ENCODE results near the gene TNFSF8. TPM values are rescaled to one million over a fixed set of nuclear protein-coding genes. Genes with fewer than 3 reads are reported as not detected.

Gene TNFSF8
- total RNA-seq, 1 donor from 2014 or later: 0.63 TPM

DNA sequence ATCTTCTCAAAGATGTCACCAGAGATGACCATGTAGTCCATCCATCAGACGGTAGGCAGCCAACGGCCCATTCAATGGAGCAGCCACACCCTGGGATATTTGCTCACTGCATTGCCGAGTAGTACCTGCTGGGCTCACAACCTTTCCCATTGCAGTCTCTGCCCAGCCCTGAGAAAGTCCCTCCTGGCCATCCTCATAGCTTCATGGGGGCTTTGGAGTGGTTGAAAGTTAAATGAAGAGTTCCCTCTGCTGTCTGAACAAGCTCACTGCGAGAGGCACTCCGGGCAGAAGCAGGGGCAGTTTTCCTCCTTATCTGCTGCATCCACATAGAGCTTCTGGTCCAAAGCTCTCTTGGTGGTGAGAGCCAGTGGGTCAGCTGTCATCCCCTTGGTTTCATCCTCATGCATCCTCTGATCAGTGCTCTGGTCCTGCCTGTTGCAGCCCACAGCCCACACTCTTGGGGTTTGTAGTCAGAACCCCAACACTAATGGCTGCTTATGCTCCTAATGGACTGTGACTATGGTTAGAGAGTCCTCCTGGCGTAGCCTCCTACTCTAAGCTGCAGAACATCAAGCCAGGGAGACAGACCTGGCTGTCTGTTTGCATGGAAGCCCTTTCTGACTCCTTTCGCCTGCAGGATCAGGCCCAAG lies 23.3 kb downstream of the TNFSF8 start:
- no peaks in the 10 kb centered on the region for H3K9me3 ChIP-seq (replicated peaks)
- intact Hi-C loops (cut with micrococcal nuclease): loop anchor here (10.0 kb wide), 1 partner anchor 232 kb away; no protein-coding TSS in a partner anchor
- no peak for DNase-seq
- peaks cover 56% of the 10 kb centered on the region for H3K27me3 ChIP-seq (ENCODE audit: low read depth)
- H3K27ac ChIP-seq (replicated peaks): no peak overlapping the region
- no peak overlapping the region for H3K4me3 ChIP-seq
- H3K4me1 ChIP-seq: no peaks in the 10 kb centered on the region
- TF ChIP-seq, protein P1, sequence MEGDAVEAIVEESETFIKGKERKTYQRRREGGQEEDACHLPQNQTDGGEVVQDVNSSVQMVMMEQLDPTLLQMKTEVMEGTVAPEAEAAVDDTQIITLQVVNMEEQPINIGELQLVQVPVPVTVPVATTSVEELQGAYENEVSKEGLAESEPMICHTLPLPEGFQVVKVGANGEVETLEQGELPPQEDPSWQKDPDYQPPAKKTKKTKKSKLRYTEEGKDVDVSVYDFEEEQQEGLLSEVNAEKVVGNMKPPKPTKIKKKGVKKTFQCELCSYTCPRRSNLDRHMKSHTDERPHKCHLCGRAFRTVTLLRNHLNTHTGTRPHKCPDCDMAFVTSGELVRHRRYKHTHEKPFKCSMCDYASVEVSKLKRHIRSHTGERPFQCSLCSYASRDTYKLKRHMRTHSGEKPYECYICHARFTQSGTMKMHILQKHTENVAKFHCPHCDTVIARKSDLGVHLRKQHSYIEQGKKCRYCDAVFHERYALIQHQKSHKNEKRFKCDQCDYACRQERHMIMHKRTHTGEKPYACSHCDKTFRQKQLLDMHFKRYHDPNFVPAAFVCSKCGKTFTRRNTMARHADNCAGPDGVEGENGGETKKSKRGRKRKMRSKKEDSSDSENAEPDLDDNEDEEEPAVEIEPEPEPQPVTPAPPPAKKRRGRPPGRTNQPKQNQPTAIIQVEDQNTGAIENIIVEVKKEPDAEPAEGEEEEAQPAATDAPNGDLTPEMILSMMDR (IDR thresholded peaks at IDR 0.05; ENCODE audit: borderline replicate concordance): peak; percentile 41
- H3K36me3 ChIP-seq: no peaks in the 10 kb centered on the region

DNA sequence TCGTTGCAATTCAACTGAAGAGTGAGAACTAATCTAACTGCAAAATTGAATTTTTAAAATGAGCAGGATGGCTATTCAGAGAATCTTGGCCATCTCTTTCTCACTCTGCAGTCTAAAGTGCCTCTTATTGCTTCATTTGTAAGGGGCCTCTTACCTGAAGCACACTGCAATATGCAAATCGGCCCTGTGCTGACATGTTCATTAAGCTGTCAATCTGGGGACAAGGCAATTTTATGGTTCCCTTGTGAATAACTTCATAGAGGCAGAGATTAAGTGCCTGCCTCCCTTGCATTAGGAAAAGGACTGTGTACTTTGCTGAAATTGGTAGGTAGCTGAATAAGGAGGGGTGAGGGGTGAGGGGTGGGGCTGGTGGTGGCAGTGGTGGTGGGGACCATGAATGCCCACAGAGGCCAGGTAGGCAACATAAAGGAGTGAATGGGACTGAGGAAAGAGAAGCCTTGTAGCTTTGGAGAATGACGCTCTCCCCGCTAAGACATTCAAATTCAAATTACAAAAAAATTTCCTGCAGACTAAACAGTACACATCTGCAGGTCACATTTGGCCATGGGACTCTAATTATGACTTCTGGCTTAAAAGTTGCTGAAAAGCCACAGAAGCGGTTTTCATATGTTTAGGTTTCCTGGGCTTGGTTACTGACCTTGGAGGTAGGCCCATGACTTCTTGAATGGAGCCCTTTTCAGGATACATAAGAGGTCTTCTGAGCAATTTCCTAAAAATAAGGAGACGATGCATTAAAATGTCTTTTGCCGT lies 25.0 kb downstream of the TNFSF8 start:
- H3K4me1 ChIP-seq: no peaks in the 10 kb centered on the region
- no peak overlapping the region for H3K27ac ChIP-seq (replicated peaks)
- TF ChIP-seq, protein P1 (IDR thresholded peaks at IDR 0.05; ENCODE audit: borderline replicate concordance): no peak
- no peak for DNase-seq
- H3K36me3 ChIP-seq: no peaks in the 10 kb centered on the region
- no peaks in the 10 kb centered on the region for H3K9me3 ChIP-seq (replicated peaks)
- intact Hi-C loops (cut with micrococcal nuclease): loop anchor here (10.0 kb wide), 1 partner anchor 231 kb away; no protein-coding TSS in a partner anchor
- no peak overlapping the region for H3K4me3 ChIP-seq
- H3K27me3 ChIP-seq (ENCODE audit: low read depth): peaks cover 66% of the 10 kb centered on the region

DNA sequence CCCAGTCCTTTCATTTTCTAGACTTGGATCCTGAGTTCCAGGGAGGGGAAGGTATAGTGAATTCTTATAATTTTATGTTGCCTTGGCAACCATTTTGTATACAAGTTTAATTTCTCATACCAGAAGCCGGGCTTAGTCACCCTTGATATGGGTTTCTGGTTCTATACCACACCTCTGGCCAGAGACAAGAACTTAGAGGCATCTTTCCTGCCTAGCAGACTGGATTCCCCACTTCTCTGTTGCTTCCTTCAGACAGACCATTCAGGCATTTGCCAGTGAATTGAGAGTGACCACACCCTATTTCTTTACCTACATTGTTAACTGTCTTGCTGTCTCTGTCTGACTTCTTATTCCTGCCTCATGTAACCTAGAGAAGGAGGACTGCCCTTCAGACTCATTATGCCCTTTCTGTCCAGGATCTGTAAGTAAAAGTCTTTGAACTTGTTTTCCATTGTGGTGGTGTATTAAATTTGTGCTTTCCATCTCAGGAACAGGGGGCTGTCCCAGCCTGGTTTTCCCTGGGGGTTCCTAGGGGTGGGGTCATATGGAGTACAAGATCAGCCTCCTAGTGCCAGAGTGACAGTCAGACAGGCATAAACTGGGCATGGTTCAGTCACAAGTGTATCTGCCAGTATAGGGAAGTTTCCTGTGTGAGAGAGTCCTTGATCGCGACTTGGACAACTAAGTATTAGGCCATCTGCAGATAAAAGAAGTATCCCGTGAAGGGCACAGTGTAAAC lies 27.4 kb downstream of the TNFSF8 start:
- intact Hi-C loops (cut with micrococcal nuclease): loop anchor here (10.0 kb wide), 1 partner anchor 228 kb away; no protein-coding TSS in a partner anchor
- Histone ChIP-seq H3K4me1 (no peaks in the 10 kb centered on the region), H3K27ac (replicated peaks) (no peak overlapping the region), H3K36me3 (no peaks in the 10 kb centered on the region), H3K4me3 (no peak overlapping the region), H3K9me3 (replicated peaks) (no peaks in the 10 kb centered on the region), H3K27me3 (ENCODE audit: low read depth) (peaks cover 65% of the 10 kb centered on the region)
- TF ChIP-seq, protein P1 (IDR thresholded peaks at IDR 0.05; ENCODE audit: borderline replicate concordance): no peak
- no peak for DNase-seq

DNA sequence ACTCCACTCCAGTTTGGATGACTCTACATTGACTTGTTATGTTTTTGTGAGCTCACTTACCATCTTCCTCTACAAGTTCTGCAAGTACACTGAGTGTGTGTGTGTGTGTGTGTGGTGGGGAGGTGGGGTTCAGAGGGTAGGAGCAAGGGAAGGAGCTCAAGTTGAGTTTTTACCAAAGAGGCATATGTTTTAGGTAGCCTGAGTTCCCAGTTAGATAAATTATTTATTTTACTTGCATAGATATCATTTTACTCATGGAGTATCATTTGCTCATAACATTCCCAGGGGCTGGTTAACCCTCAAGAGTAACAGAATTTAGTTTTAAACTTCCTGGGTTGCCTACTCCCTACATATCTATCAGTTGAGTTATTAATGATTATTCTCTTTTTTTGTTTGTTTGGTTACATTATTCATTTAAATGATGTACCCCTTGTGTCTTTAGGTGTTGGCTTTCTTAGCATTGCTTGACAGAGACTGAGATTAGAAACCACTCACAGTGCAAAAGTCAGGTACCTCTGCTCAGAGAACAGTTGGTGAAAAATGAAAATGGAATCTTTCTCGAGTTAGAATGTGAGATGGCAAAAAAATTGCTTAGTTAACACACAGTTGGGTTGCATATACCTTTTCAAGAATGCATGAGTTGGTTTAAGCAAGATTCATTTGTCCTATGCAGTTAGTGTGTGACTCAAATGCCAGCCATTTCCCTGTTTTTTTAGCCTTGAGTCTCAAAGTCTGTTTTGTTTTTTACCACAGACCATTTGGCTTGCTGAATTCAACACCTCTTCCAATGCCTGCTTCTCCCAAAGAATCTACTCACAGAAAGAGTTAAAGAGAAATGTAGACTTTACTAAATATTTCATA lies 29.2 kb downstream of the TNFSF8 start:
- Histone ChIP-seq H3K27me3 (ENCODE audit: low read depth) (peaks cover 48% of the 10 kb centered on the region), H3K36me3 (no peaks in the 10 kb centered on the region), H3K27ac (replicated peaks) (no peak overlapping the region), H3K9me3 (replicated peaks) (no peaks in the 10 kb centered on the region), H3K4me3 (no peak overlapping the region), H3K4me1 (no peaks in the 10 kb centered on the region)
- intact Hi-C loops (cut with micrococcal nuclease): loop anchor here (10.0 kb wide), 1 partner anchor 226 kb away; no protein-coding TSS in a partner anchor
- TF ChIP-seq, protein P1 (IDR thresholded peaks at IDR 0.05; ENCODE audit: borderline replicate concordance): no peak
- DNase-seq: no peak

Measured in left ventricle myocardium inferior (tissue), 1 donor.